NK-92 (cell line): ENCODE measurements around the gene DPP7.
"Not testable (repeated sequence)": the region's sequence is repeated elsewhere in the genome, so short reads cannot be mapped to it uniquely, and the experiment has no call there.

Experiments
- DNase-seq: peaks from one replicate; lab custom pipeline; 2025; ENCODE audit not compliant: unreplicated experiment; lab: John Stamatoyannopoulos, UW

DPP7 gene

GRCh38 chr9:137130176-137130755, 15.7 kb upstream of the DPP7 start:
- no peak for DNase-seq

- DNase-seq: no peak
These were observed 15.1 kb upstream of the DPP7 start for GRCh38 chr9:137129456-137130175.

GRCh38 chr9:137128862-137129455, 14.4 kb upstream of the DPP7 start:
- no peak for DNase-seq

- no peak for DNase-seq
These were observed 13.8 kb upstream of the DPP7 start for GRCh38 chr9:137128158-137128861.

GRCh38 chr9:137127301-137128157, 13.0 kb upstream of the DPP7 start:
- no peak for DNase-seq

- no peak for DNase-seq
These were observed 12.3 kb upstream of the DPP7 start for GRCh38 chr9:137126786-137127185.

- DNase-seq: not testable (repeated sequence)
These were observed 9.5 kb upstream of the DPP7 start for GRCh38 chr9:137123952-137124462.

GRCh38 chr9:137123468-137123837, 8.9 kb upstream of the DPP7 start:
- no peak for DNase-seq

GRCh38 chr9:137122796-137123467, 8.4 kb upstream of the DPP7 start:
- DNase-seq: not testable (repeated sequence)

GRCh38 chr9:137121927-137122795, 7.6 kb upstream of the DPP7 start:
- DNase-seq: not testable (repeated sequence)

- DNase-seq: not testable (repeated sequence)
These were observed 3.6 kb upstream of the DPP7 start for GRCh38 chr9:137118092-137118603.

- DNase-seq: no peak
These were observed 2.8 kb upstream of the DPP7 start for GRCh38 chr9:137117269-137117731.

GRCh38 chr9:137116728-137117127, 2.2 kb upstream of the DPP7 start:
- DNase-seq: no peak

- no peak for DNase-seq
These were observed 1.5 kb upstream of the DPP7 start for GRCh38 chr9:137116027-137116507.

- no peak for DNase-seq
These were observed 977 bp upstream of the DPP7 start for GRCh38 chr9:137115394-137116026.

- no peak for DNase-seq
These were observed 317 bp downstream of the DPP7 start for GRCh38 chr9:137114220-137114612.

- no peak for DNase-seq
These were observed 961 bp downstream of the DPP7 start for GRCh38 chr9:137113385-137114159.
